ENCODE measurements around the gene MYH16. TPM values are rescaled to one million over a fixed set of nuclear protein-coding genes. Genes with fewer than 3 reads are reported as not detected.

Gene MYH16
- total RNA-seq, 3 donors from 2014 or later, result not detected

GRCh38 chr7:99249985-99250575 lies 22.6 kb upstream of the MYH16 start:
- no peak overlapping the region for H3K4me3 Mint-ChIP-seq
- peaks cover 4% of the 10 kb centered on the region for H3K27me3 Mint-ChIP-seq (ENCODE audit: low read depth)
- DNase-seq (no peak), ATAC-seq (no peak)
- no peaks in the 10 kb centered on the region for H3K36me3 Mint-ChIP-seq (ENCODE audit: insufficient read depth)
- H3K4me1 Mint-ChIP-seq (ENCODE audit: low read depth), result no peaks in the 10 kb centered on the region
- H3K9me3 Mint-ChIP-seq, result no peaks in the 10 kb centered on the region

GRCh38 chr7:99252166-99252895 lies 20.3 kb upstream of the MYH16 start:
- Mint-ChIP-seq H3K4me1 (ENCODE audit: low read depth) (no peaks in the 10 kb centered on the region), H3K4me3 (no peak overlapping the region), H3K9me3 (no peaks in the 10 kb centered on the region), H3K36me3 (ENCODE audit: insufficient read depth) (no peaks in the 10 kb centered on the region), H3K27me3 (ENCODE audit: low read depth) (peaks cover 4% of the 10 kb centered on the region)
- no peak for ATAC-seq
- no peak for DNase-seq

GRCh38 chr7:99253369-99253768 lies 19.3 kb upstream of the MYH16 start:
- H3K4me3 Mint-ChIP-seq, result no peak overlapping the region
- H3K36me3 Mint-ChIP-seq (ENCODE audit: insufficient read depth), result no peaks in the 10 kb centered on the region
- no peak for DNase-seq
- no peaks in the 10 kb centered on the region for H3K4me1 Mint-ChIP-seq (ENCODE audit: low read depth)
- H3K9me3 Mint-ChIP-seq, result no peaks in the 10 kb centered on the region
- ATAC-seq, result no peak
- peaks cover 4% of the 10 kb centered on the region for H3K27me3 Mint-ChIP-seq (ENCODE audit: low read depth)

- H3K36me3 Mint-ChIP-seq (ENCODE audit: insufficient read depth), result no peaks in the 10 kb centered on the region
- DNase-seq (no peak), ATAC-seq (no peak)
- no peaks in the 10 kb centered on the region for H3K4me1 Mint-ChIP-seq (ENCODE audit: low read depth)
- no peaks in the 10 kb centered on the region for H3K27me3 Mint-ChIP-seq (ENCODE audit: low read depth)
- no peak overlapping the region for H3K4me3 Mint-ChIP-seq
- no peaks in the 10 kb centered on the region for H3K9me3 Mint-ChIP-seq
These were observed 18.2 kb upstream of the MYH16 start for GRCh38 chr7:99254390-99254789.

- Mint-ChIP-seq H3K9me3 (no peaks in the 10 kb centered on the region), H3K4me1 (ENCODE audit: low read depth) (no peaks in the 10 kb centered on the region), H3K36me3 (ENCODE audit: insufficient read depth) (no peaks in the 10 kb centered on the region), H3K27me3 (ENCODE audit: low read depth) (no peaks in the 10 kb centered on the region), H3K4me3 (no peak overlapping the region)
- DNase-seq (no peak), ATAC-seq (no peak)
These were observed 17.2 kb upstream of the MYH16 start for GRCh38 chr7:99255463-99255862.

- Mint-ChIP-seq H3K4me1 (ENCODE audit: low read depth) (no peaks in the 10 kb centered on the region), H3K4me3 (no peak overlapping the region), H3K9me3 (no peaks in the 10 kb centered on the region), H3K36me3 (ENCODE audit: insufficient read depth) (no peaks in the 10 kb centered on the region), H3K27me3 (ENCODE audit: low read depth) (peaks cover 2% of the 10 kb centered on the region)
- DNase-seq (no peak), ATAC-seq (no peak)
These were observed 15.6 kb upstream of the MYH16 start for GRCh38 chr7:99257065-99257464.

GRCh38 chr7:99257675-99258074 lies 15.0 kb upstream of the MYH16 start:
- DNase-seq (no peak), ATAC-seq (no peak)
- H3K36me3 Mint-ChIP-seq (ENCODE audit: insufficient read depth), result no peaks in the 10 kb centered on the region
- H3K4me3 Mint-ChIP-seq, result no peak overlapping the region
- H3K9me3 Mint-ChIP-seq, result no peaks in the 10 kb centered on the region
- H3K27me3 Mint-ChIP-seq (ENCODE audit: low read depth), result peaks cover 2% of the 10 kb centered on the region
- no peaks in the 10 kb centered on the region for H3K4me1 Mint-ChIP-seq (ENCODE audit: low read depth)

- Mint-ChIP-seq H3K36me3 (ENCODE audit: insufficient read depth) (no peaks in the 10 kb centered on the region), H3K27me3 (ENCODE audit: low read depth) (peaks cover 2% of the 10 kb centered on the region), H3K4me1 (ENCODE audit: low read depth) (no peaks in the 10 kb centered on the region), H3K4me3 (no peak overlapping the region), H3K9me3 (no peaks in the 10 kb centered on the region)
- ATAC-seq (no peak), DNase-seq (no peak)
These were observed 14.1 kb upstream of the MYH16 start for GRCh38 chr7:99258501-99258900.

GRCh38 chr7:99260395-99260794 lies 12.2 kb upstream of the MYH16 start:
- H3K9me3 Mint-ChIP-seq, result no peaks in the 10 kb centered on the region
- ATAC-seq (no peak), DNase-seq (no peak)
- no peaks in the 10 kb centered on the region for H3K36me3 Mint-ChIP-seq (ENCODE audit: insufficient read depth)
- H3K4me1 Mint-ChIP-seq (ENCODE audit: low read depth), result no peaks in the 10 kb centered on the region
- peaks cover 2% of the 10 kb centered on the region for H3K27me3 Mint-ChIP-seq (ENCODE audit: low read depth)
- no peak overlapping the region for H3K4me3 Mint-ChIP-seq

GRCh38 chr7:99261646-99262045 lies 11.0 kb upstream of the MYH16 start:
- Mint-ChIP-seq H3K4me3 (no peak overlapping the region), H3K36me3 (ENCODE audit: insufficient read depth) (no peaks in the 10 kb centered on the region), H3K9me3 (no peaks in the 10 kb centered on the region), H3K4me1 (ENCODE audit: low read depth) (no peaks in the 10 kb centered on the region), H3K27me3 (ENCODE audit: low read depth) (peaks cover 2% of the 10 kb centered on the region)
- DNase-seq (no peak), ATAC-seq (no peak)

- Mint-ChIP-seq H3K27me3 (ENCODE audit: low read depth) (peaks cover 2% of the 10 kb centered on the region), H3K4me1 (ENCODE audit: low read depth) (no peaks in the 10 kb centered on the region), H3K36me3 (ENCODE audit: insufficient read depth) (no peaks in the 10 kb centered on the region), H3K4me3 (no peak overlapping the region), H3K9me3 (no peaks in the 10 kb centered on the region)
- ATAC-seq, result no peak
- no peak for DNase-seq
These were observed 6.7 kb upstream of the MYH16 start for GRCh38 chr7:99265848-99266480.

GRCh38 chr7:99267481-99267840 lies 5.2 kb upstream of the MYH16 start:
- no peak overlapping the region for H3K4me3 Mint-ChIP-seq
- ATAC-seq, result no peak
- no peaks in the 10 kb centered on the region for H3K36me3 Mint-ChIP-seq (ENCODE audit: insufficient read depth)
- no peaks in the 10 kb centered on the region for H3K9me3 Mint-ChIP-seq
- DNase-seq, result no peak
- H3K4me1 Mint-ChIP-seq (ENCODE audit: low read depth), result no peaks in the 10 kb centered on the region
- no peaks in the 10 kb centered on the region for H3K27me3 Mint-ChIP-seq (ENCODE audit: low read depth)

- Mint-ChIP-seq H3K4me1 (ENCODE audit: low read depth) (no peaks in the 10 kb centered on the region), H3K36me3 (ENCODE audit: insufficient read depth) (no peaks in the 10 kb centered on the region), H3K9me3 (no peaks in the 10 kb centered on the region), H3K27me3 (ENCODE audit: low read depth) (no peaks in the 10 kb centered on the region), H3K4me3 (no peak overlapping the region)
- DNase-seq (no peak), ATAC-seq (no peak)
These were observed 4.6 kb upstream of the MYH16 start for GRCh38 chr7:99267841-99268576.

- ATAC-seq, result no peak
- Mint-ChIP-seq H3K9me3 (no peaks in the 10 kb centered on the region), H3K4me1 (ENCODE audit: low read depth) (peaks cover 1% of the 10 kb centered on the region), H3K27me3 (ENCODE audit: low read depth) (no peaks in the 10 kb centered on the region), H3K36me3 (ENCODE audit: insufficient read depth) (no peaks in the 10 kb centered on the region), H3K4me3 (no peak overlapping the region)
- DNase-seq, result no peak
These were observed 4.1 kb upstream of the MYH16 start for GRCh38 chr7:99268577-99268908.

- no peaks in the 10 kb centered on the region for H3K9me3 Mint-ChIP-seq
- H3K27me3 Mint-ChIP-seq (ENCODE audit: low read depth), result no peaks in the 10 kb centered on the region
- H3K4me1 Mint-ChIP-seq (ENCODE audit: low read depth), result peaks cover 10% of the 10 kb centered on the region
- H3K36me3 Mint-ChIP-seq (ENCODE audit: insufficient read depth), result no peaks in the 10 kb centered on the region
- H3K4me3 Mint-ChIP-seq, result no peak overlapping the region
- ATAC-seq, result no peak
- no peak for DNase-seq
These were observed 1.9 kb upstream of the MYH16 start for GRCh38 chr7:99270702-99271101.
